HEK293 (cell line): Measurements from ENCODE around the gene GNAZ.

Experiments
- CTCF ChIA-PET: fragments of 350-600 bp; formaldehyde crosslinking; extraction: SDS; loops from one replicate; lab custom pipeline; 2021; ENCODE audit warnings: antibody characterized with exemption; lab: Yijun Ruan, JAX
- POLR2A ChIA-PET: fragments of 300-600 bp; formaldehyde crosslinking; extraction: SDS; loops from one replicate; lab custom pipeline; 2020; ENCODE audit warnings: antibody characterized with exemption, inconsistent platforms; lab: Yijun Ruan, JAX
- H3K27ac ChIP-seq: fragments of 200-500 bp; sonication (Bioruptor generic); 2 replicates; pipeline ENCODE4 v1.5.1; 2014; ENCODE audit warnings: low read depth, low read length, control low read depth, inconsistent platforms; ENCODE audit errors: extremely low read depth
- H3K36me3 ChIP-seq, 2 experiments: fragments of 200-500 bp in 1 of 2; sonication (Bioruptor generic) in 1 of 2; 1 replicate in 1 of 2; 2 replicates in 1 of 2; pipeline ENCODE4 v1.5.1; 2014 to 2017; ENCODE audit warnings: inconsistent platforms in 2 of 2, low read length in 2 of 2; ENCODE audit not compliant: control insufficient read depth in 2 of 2, insufficient read depth in 1 of 2
- H3K4me1 ChIP-seq: fragments of 200-500 bp; sonication (Bioruptor generic); 2 replicates; pipeline ENCODE4 v1.5.1; 2014; ENCODE audit warnings: mild to moderate bottlenecking, low read length, inconsistent platforms; ENCODE audit not compliant: control insufficient read depth, insufficient read depth
- H3K4me3 ChIP-seq: 2 replicates; pipeline ENCODE4 v1.5.1; 2011; ENCODE audit warnings: low read depth, mild to moderate bottlenecking, control low read depth, low read length, moderate library complexity
- H3K9me3 ChIP-seq: fragments of 200-500 bp; sonication (Bioruptor generic); 2 replicates; pipeline ENCODE4 v1.5.1; 2014; ENCODE audit warnings: low read depth, low read length, inconsistent platforms; ENCODE audit not compliant: control insufficient read depth, insufficient read depth
- KLF9 ChIP-seq: fragments of 450-650 bp; formaldehyde crosslinking; IDR thresholded peaks from 2 replicates; pipeline ENCODE4 v1.5.1; 2016; ENCODE audit warnings: missing biosample characterization, missing genetic modification characterization, low read depth
- SCRT2 ChIP-seq: fragments of 450-650 bp; formaldehyde crosslinking; IDR thresholded peaks from 2 replicates; pipeline ENCODE4 v1.5.1; 2016; ENCODE audit warnings: missing biosample characterization, missing genetic modification characterization
- ZFP3 ChIP-seq: fragments of 450-650 bp; formaldehyde crosslinking; IDR thresholded peaks from 2 replicates; pipeline ENCODE4 v1.5.1; 2016; ENCODE audit warnings: low read depth, missing biosample characterization, missing genetic modification characterization
- ZIC2 ChIP-seq: fragments of 450-650 bp; formaldehyde crosslinking; IDR thresholded peaks from 2 replicates; pipeline ENCODE4 v1.5.1; 2016; ENCODE audit warnings: missing biosample characterization, missing genetic modification characterization
- ZNF112 ChIP-seq: fragments of 450-650 bp; formaldehyde crosslinking; IDR thresholded peaks from 2 replicates; pipeline ENCODE4 v1.5.0; 2017; ENCODE audit warnings: missing biosample characterization, missing genetic modification characterization
- ZNF23 ChIP-seq: fragments of 450-650 bp; formaldehyde crosslinking; IDR thresholded peaks from 2 replicates; pipeline ENCODE4 v1.5.1; 2016; ENCODE audit warnings: missing biosample characterization, missing genetic modification characterization, borderline replicate concordance
- ZNF48 ChIP-seq: fragments of 450-650 bp; formaldehyde crosslinking; IDR thresholded peaks from 2 replicates; pipeline ENCODE4 v1.5.1; 2016; ENCODE audit warnings: missing biosample characterization, missing genetic modification characterization
- ZNF513 ChIP-seq: fragments of 450-650 bp; IDR thresholded peaks from 2 replicates; pipeline ENCODE4 v1.5.1; 2018; ENCODE audit warnings: missing biosample characterization, missing genetic modification characterization
- ZNF645 ChIP-seq: fragments of 450-650 bp; formaldehyde crosslinking; IDR thresholded peaks from 2 replicates; pipeline ENCODE4; 2016; ENCODE audit warnings: missing biosample characterization, missing genetic modification characterization
- ZNF704 ChIP-seq: fragments of 450-650 bp; formaldehyde crosslinking; IDR thresholded peaks from 2 replicates; pipeline ENCODE4 v1.5.1; 2016; ENCODE audit warnings: missing biosample characterization, missing genetic modification characterization
- ZNF843 ChIP-seq: fragments of 450-650 bp; formaldehyde crosslinking; IDR thresholded peaks from 2 replicates; pipeline ENCODE4 v1.5.1; 2016; ENCODE audit warnings: missing biosample characterization, missing genetic modification characterization
- ZSCAN16 ChIP-seq: fragments of 450-650 bp; formaldehyde crosslinking; IDR thresholded peaks from 2 replicates; pipeline ENCODE4 v1.5.1; 2016; ENCODE audit warnings: missing biosample characterization, missing genetic modification characterization
- ZSCAN30 ChIP-seq: fragments of 450-650 bp; IDR thresholded peaks from 2 replicates; pipeline ENCODE4 v1.5.1; 2018; ENCODE audit warnings: missing biosample characterization, mild to moderate bottlenecking, missing genetic modification characterization, moderate library complexity

Gene GNAZ

GRCh38 chr22:23155143-23155542 is 84.8 kb downstream of the GNAZ start:
- H3K27ac ChIP-seq, result no peak overlapping the region
- TF ChIP-seq KLF9 (tag by site-specific recombination), result no peak
- peak; percentile 74; the same call in 1 of the 2 replicates for TF ChIP-seq ZNF23 (tag by site-specific recombination)
- POLR2A ChIA-PET, result no interaction called here
- CTCF ChIA-PET, result interaction anchor here (1.3 to 2.2 kb wide), 4 partner anchors 9 to 25 kb away, joined by 4 to 11 read pairs (median 5); partner anchors contain the start of gene BCR
- no peaks in the 10 kb centered on the region for H3K4me1 ChIP-seq
- peaks cover 0 to 45% of the 10 kb centered on the region in 2 experiments; a peak in 1 of 3 replicates for H3K36me3 ChIP-seq
- no peak overlapping the region for H3K4me3 ChIP-seq
- H3K9me3 ChIP-seq, result no peaks in the 10 kb centered on the region

GRCh38 chr22:23155831-23156230 is 85.5 kb downstream of the GNAZ start:
- Histone ChIP-seq H3K4me1 (no peaks in the 10 kb centered on the region), H3K27ac (no peak overlapping the region), H3K36me3 (peaks cover 0 to 47% of the 10 kb centered on the region in 2 experiments; a peak in 1 of 3 replicates), H3K9me3 (no peaks in the 10 kb centered on the region), H3K4me3 (no peak overlapping the region)
- ChIA-PET CTCF (interaction anchor here (0.8 to 2.3 kb wide), 6 partner anchors 9 to 140 kb away, joined by 4 to 15 read pairs (median 6); no protein-coding TSS in a partner anchor), POLR2A (interaction anchor here (0.6 to 1.0 kb wide), 2 partner anchors 10 to 17 kb away, joined by 4 to 5 read pairs; partner anchors contain the start of gene RAB36)
- peak; percentile 95 for TF ChIP-seq ZIC2 (tag by site-specific recombination)
- TF ChIP-seq ZSCAN30 (tag by site-specific recombination), result no peak

GRCh38 chr22:23156286-23156685 is 86.0 kb downstream of the GNAZ start:
- peaks cover 0 to 43% of the 10 kb centered on the region in 2 experiments; a peak in 1 of 3 replicates for H3K36me3 ChIP-seq
- POLR2A ChIA-PET, result interaction anchor here (0.6 to 1.0 kb wide), 2 partner anchors 11 to 17 kb away, joined by 4 to 5 read pairs; partner anchors contain the start of gene RAB36
- H3K27ac ChIP-seq, result no peak overlapping the region
- no peak overlapping the region for H3K4me3 ChIP-seq
- CTCF ChIA-PET, result interaction anchor here (0.8 to 2.3 kb wide), 10 partner anchors 9 to 230 kb away, joined by 3 to 15 read pairs (median 4); no protein-coding TSS in a partner anchor
- H3K9me3 ChIP-seq, result no peaks in the 10 kb centered on the region
- TF ChIP-seq ZSCAN16 (no peak), ZNF645 (tag by site-specific recombination) (no peak), ZNF843 (tag by site-specific recombination) (no peak), ZFP3 (no peak), ZNF48 (no peak), ZNF513 (no peak), ZNF704 (tag by site-specific recombination) (no peak)
- H3K4me1 ChIP-seq, result no peaks in the 10 kb centered on the region

GRCh38 chr22:23157560-23158515 is 87.5 kb downstream of the GNAZ start:
- ChIA-PET POLR2A (interaction anchor here (0.6 kb wide), 1 partner anchor 118 kb away, joined by 4 read pairs; no protein-coding TSS in a partner anchor), CTCF (interaction anchor here (0.5 to 2.3 kb wide), 9 partner anchors 9 to 534 kb away, joined by 3 to 15 read pairs (median 4); partner anchors contain the start of gene RAB36)
- Histone ChIP-seq H3K4me3 (no peak overlapping the region), H3K9me3 (no peaks in the 10 kb centered on the region), H3K27ac (no peak overlapping the region), H3K36me3 (peaks cover 0 to 27% of the 10 kb centered on the region in 2 experiments; a peak in 1 of 3 replicates), H3K4me1 (no peaks in the 10 kb centered on the region)
- TF ChIP-seq ZNF112 (tag by site-specific recombination) (no peak), SCRT2 (tag by site-specific recombination) (0 out of 2 replicates have a peak, but pooled peaks have one; percentile 14)
